NCI-H2081 (cell line): ENCODE results near the gene RGPD8.
"Not testable (repeated sequence)": the region's sequence is repeated elsewhere in the genome, so short reads cannot be mapped to it uniquely, and the experiment has no call there.

Source experiments
- DNase-seq, 2 experiments: peaks; one replicate each; lab custom pipeline; 2025; lab: John Stamatoyannopoulos, UW

RGPD8 gene

GRCh38 chr2:112435716-112436431 lies 2.4 kb upstream of the RGPD8 start:
- DNase-seq: not testable (repeated sequence)

- DNase-seq: not testable (repeated sequence)
Measured at GRCh38 chr2:112434890-112435715, 1.7 kb upstream of the RGPD8 start.

GRCh38 chr2:112433932-112434730 lies 686 bp upstream of the RGPD8 start:
- DNase-seq: no peak

GRCh38 chr2:112432735-112433479 lies 538 bp downstream of the RGPD8 start:
- DNase-seq: not testable (repeated sequence)

- not testable (repeated sequence) for DNase-seq
Measured at GRCh38 chr2:112432390-112432734, 1.1 kb downstream of the RGPD8 start.

DNA sequence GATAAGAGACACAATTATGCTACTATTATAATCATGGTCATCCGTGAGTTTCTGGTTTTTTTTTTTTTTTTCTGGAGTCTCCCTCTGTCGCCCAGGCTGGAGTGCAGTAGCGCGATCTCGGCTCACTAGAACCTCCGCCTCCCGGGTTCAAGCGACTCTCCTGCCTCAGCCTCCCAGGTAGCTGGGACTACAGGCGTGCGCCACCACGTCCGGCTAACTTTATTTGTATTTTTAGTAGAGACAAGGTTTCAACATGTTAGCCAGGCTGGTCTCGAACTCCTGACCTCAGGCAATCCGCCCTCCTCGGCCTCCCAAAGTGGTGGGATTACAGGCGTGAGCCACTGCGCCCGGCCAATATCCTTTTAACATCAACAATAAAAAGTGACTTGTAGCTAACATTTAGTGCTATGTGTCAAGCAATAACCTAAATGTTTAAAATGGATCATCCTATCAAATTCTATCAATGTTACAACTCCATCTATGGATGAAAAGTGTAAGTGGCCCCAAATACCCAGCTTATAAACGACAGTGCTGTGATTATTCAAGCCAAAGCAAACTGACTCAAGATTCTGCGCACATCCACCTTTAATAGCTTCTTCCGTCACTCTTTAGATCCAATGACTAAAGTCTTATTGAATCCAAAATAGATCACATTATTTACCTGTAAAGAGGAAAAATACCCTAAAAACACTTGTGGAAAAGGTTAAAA lies 1.7 kb downstream of the RGPD8 start:
- DNase-seq: not testable (repeated sequence)

DNA sequence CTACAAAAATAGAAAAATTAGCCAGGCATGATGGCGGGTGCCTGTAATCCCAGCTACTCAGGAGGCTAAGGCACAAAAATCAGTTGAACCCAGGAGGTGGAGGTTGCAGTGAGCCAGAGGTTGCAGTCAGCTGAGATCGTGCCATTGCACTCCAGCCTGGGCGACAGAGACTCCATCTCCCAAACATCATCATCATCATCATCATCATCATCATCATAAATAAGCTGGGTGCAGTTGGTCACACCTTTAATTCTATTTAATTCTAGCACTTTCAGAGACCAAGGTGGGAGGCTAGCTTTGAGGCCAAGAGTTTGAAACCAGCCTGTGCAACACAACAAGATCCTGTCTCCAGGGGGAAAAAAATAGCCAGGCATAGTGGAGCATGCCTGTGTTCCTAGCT lies 8.9 kb downstream of the RGPD8 start:
- not testable (repeated sequence) for DNase-seq

DNA sequence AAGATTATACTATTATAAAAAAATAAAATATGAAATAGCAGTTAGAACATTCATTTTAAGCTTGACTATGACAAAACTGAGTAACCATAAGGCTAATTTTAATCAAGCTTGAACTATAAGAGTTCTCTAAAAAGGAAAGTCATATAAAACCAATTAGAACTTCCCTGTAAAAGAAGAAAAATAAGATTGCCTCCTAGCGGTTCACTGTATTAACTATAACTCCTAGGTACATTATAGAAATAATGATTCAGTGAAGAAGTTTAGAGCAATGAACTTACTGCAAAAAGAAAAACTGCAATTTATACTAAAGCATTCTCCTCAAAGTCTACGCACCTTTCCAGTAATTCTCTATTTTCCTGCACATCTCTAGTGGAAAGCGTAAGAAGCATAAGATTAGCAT lies 16.6 kb downstream of the RGPD8 start:
- DNase-seq: not testable (repeated sequence)

DNA sequence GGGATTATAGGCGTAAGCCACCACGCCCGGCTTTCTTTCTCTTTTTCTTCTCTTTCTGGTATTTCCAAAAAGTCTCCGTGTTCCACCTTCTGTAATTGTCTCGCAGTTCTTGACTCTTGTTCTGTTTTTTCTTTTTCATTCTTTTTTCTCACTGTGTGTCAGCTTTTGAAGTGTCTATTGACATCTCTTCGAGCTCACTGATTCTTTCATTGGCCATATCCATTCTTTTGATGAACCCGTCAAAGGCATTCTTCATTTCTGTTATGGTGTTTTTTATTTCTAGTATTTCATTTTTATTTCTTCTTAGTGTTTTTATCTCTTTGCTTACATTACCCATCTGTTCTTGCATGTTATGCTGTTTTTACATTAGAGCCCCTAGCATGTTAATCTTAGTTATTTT lies 73.4 kb downstream of the RGPD8 start:
- not testable (repeated sequence) for DNase-seq

- DNase-seq: not testable (repeated sequence)
Measured at GRCh38 chr2:112354335-112354734, 79.1 kb downstream of the RGPD8 start.

DNA sequence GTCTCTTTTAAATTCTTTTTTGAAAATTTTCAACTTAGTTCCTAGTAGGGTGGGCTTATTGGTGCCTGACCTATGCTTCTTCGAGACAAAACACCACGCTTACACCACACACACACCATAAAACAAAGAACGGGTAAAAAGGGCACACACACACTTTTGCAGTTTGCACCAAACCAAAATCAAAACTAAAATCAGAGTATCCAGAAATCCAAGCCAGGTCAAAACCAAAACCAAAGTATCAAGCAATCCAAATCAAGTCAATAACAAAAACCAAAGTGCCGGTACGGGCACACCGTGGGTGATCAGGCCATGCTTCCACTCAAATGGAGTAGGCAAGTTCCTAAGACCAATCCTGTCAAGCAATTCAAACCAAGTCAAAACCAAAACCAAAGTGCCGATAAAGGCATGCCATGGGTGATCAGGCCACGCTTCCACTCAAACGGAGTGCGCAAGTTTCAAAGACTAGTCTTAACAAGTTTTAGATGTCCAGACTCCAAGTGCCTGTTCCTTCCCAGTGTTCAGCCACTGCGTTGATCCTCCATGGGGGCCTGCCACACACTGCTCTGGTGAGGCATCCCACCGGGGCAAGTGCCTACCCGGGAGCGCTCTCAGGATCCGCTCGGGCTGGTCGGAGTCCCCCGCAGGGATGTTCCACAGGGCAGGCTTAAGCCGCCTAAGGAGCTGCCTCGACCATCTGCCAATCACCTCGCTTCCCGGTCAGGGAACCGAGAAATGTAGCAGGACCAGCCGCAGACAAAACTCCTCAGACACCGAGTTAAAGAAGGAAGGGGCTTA lies 80.4 kb downstream of the RGPD8 start:
- not testable (repeated sequence) for DNase-seq

- DNase-seq: not testable (repeated sequence)
Measured at GRCh38 chr2:112352292-112352691, 81.2 kb downstream of the RGPD8 start.

DNA sequence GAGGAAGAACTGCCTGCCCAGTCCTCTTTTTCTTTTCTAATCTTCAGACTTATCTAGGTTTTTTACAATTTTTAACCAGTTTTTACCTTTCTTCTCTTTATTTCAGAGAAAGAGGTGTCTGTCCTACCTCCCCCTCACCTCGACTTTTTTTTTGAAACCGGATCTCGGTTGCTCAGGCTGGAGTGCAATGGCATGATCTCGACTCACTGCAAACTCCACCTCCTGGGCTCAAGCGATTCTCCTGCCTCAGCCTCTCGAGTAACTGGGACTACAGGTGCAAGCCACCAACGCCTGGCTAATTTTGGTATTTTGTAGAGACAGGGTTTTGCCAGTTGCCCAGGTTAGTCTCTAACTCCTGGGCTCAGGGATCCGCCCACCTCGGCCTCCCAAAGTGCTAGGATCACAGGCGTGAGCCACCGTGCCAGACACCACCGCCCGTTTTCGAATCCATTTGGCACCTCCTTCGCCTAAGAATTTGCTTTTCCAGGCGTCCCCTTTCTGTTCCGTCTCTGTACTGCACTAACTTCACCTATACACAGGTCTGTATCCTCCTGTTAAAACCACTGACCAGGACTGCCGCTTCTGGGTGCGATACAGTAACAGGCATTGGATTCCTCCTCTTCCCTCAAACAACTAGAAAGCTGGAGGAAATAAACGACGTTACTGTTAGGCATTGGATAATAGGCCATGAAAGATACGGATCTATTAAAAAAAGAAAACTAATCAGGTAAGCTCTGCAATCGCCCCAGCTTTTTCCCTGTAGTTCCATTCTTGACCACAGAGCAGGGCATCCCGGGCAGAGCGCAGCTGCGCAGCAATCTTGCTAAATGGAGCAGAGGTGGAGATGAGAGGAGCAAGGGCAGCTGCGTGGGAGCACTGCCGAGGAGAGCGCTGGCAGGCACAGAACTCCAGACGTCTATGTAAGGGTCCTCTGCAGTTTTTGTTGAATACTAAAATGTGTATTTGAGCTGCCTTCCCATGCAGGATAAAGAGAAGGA lies 88.1 kb downstream of the RGPD8 start:
- no peak for DNase-seq

DNA sequence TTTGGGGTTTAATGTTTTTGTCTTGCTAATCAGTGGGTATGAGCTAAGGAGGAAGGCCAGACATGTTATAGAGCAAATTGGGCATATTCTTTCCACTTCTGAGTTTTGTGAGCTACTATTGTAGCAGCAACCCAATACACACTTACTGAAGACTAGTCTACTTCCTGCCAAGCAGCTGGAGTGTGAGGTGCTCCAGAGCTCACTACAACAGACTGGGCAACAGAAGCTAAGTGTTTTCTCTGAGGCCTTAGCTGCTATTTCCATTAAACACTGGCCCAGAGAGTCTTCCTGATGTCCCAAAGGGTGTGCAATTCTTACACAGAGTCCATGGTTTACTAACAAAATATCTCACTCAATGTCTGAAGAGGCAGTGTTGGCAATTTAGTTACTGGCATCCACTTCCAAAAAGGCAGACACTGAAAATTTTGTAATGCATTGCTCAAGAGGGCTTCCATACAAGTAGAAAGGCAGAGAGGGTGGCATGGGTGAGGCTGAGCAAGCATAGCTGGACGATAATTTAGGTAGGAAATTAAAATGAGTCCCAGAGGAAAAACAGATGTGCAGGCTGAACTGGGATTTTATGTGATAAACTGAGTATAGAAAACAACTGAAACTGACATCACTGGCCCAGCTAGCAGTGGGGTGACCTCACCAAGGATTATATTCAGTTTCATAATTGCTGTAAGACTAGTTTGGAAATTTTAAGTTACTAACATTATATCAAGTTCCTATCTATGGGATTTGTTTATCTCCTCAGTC lies 89.4 kb downstream of the RGPD8 start:
- DNase-seq: no peak

GRCh38 chr2:112342067-112342550 lies 91.3 kb downstream of the RGPD8 start:
- no peak for DNase-seq

DNA sequence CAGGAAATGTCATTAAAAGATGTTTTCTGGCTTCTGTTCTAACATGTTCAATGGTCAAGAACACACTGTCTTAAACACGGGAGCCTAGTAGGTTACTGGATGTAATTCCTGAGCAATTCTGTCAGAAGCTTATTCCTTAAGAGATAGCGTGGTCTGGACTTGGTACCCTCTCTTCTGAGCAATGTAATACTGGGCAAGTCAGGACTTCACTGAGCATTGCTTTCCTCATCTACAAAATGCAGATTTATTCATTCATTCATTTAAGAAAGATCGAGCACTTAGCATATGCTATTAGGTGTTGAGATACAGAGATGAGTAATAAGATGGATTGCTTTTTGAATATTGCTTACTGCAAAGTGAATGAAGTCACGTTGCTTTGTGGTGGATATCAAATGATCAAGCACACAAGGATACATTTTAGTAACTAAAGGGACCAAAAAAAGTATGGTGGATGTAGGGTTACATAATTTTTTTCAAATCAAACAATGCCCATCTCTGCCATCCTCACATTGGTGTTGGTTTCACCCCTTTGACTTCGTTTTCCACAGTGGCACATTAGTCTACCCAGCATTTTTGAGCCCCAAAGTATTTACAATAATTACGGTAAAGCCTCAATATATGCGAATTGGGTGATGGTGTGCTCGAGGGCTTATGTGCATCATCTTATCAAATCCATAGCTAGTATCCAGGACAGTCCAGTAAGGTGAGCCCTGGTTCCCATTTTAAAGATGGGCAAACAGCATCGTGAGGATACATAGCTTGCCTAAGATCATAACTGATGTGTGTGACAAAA lies 92.8 kb downstream of the RGPD8 start:
- no peak for DNase-seq

- DNase-seq: no peak
Measured at GRCh38 chr2:112339986-112340385, 93.5 kb downstream of the RGPD8 start.
